Measurements from ENCODE around the gene FAM120B.

FAM120B gene

DNA sequence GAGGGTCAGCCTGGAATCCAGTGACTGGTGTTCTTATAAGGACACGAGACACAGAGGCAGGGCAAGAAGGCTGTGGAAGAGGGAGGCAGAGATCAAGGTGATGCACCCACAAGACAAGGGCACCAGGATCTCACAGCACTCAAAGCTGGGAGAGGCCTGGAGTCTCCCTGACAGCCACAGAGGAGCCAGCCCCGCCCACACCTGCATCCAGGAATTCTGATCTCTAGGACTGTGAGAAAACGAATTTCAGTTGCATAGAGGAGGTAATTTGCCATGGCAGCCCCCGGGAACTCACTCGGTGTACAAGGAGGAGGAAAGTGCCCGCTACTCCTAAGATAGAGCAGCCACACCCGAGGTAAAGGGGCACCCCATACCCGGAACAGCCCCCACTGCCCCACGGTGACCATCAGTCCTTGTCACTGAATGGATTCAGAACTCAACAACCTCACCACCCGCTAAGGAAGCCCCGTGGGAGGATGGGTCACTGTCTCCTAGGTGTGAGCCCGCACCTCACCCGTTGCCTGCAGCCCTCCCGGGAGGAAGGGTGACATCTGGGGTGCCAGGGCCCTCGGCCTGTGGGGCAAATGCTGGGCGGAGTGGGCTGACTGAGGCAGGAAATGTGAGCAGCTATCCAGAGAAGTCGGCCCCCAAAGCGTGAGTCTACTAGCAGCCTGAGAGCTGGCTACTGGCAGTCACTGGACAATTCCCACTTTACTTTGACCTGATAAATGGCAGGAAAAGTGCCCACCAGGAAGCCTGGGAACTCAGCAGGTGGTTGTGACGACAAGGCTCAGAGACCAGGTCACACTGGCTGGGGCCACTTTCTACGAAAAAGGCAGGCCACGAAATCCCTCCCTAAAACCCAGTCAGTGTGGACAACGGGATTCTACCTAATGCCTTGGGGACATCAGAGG, 38.1 kb upstream of the FAM120B start:
- Histone ChIP-seq H3K4me3 (no peak overlapping the region), H3K27ac (no peak overlapping the region)
- no peak for DNase-seq (ENCODE audit: low spot score)
- TF ChIP-seq, protein P1, sequence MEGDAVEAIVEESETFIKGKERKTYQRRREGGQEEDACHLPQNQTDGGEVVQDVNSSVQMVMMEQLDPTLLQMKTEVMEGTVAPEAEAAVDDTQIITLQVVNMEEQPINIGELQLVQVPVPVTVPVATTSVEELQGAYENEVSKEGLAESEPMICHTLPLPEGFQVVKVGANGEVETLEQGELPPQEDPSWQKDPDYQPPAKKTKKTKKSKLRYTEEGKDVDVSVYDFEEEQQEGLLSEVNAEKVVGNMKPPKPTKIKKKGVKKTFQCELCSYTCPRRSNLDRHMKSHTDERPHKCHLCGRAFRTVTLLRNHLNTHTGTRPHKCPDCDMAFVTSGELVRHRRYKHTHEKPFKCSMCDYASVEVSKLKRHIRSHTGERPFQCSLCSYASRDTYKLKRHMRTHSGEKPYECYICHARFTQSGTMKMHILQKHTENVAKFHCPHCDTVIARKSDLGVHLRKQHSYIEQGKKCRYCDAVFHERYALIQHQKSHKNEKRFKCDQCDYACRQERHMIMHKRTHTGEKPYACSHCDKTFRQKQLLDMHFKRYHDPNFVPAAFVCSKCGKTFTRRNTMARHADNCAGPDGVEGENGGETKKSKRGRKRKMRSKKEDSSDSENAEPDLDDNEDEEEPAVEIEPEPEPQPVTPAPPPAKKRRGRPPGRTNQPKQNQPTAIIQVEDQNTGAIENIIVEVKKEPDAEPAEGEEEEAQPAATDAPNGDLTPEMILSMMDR (IDR thresholded peaks at IDR 0.05) = no peak

DNA sequence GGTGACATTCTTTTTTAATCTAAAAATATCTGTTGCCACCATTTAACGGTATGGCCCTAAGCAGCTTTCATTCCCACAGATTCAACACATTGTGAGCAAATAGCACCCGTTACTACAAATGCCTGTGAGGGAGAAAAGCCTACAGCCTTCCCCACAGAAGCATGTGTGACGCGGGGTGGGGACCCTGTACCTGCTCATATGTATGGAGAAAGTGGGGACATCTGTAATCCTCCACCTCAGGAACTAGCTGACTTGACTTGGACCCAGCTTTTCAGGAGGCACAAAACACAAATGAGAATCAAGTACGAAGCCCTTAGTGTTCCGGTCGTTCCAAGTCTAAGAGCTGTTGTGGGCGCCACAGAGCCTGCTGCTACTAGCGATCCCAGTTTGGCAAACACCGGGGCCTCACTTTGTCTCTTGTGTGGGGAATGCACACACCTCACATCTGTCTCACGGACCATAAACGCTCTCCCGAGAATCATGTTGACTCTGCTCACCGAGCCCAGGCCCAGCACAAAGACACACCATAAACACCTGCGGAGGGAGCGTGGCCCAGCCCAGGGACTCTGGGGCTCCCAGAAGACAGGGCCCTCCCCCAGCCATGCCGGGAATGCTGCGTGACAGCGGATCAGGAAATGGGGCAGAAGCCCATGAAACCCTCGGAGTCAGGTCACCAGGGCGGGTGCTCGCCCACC, 37.3 kb upstream of the FAM120B start:
- H3K27ac ChIP-seq = no peak overlapping the region
- no peak for DNase-seq (ENCODE audit: low spot score)
- no peak overlapping the region for H3K4me3 ChIP-seq
- TF ChIP-seq, protein P1 (IDR thresholded peaks at IDR 0.05) = no peak

- TF ChIP-seq, protein P1 (IDR thresholded peaks at IDR 0.05) = no peak
- H3K27ac ChIP-seq = no peak overlapping the region
- no peak for DNase-seq (ENCODE audit: low spot score)
- no peak overlapping the region for H3K4me3 ChIP-seq
Measured at GRCh38 chr6:170269846-170270541, 36.6 kb upstream of the FAM120B start.

- TF ChIP-seq, protein P1 (IDR thresholded peaks at IDR 0.05) = no peak
- H3K27ac ChIP-seq = no peak overlapping the region
- H3K4me3 ChIP-seq = no peak overlapping the region
- no peak for DNase-seq (ENCODE audit: low spot score)
Measured at GRCh38 chr6:170270984-170271593, 35.5 kb upstream of the FAM120B start.

DNA sequence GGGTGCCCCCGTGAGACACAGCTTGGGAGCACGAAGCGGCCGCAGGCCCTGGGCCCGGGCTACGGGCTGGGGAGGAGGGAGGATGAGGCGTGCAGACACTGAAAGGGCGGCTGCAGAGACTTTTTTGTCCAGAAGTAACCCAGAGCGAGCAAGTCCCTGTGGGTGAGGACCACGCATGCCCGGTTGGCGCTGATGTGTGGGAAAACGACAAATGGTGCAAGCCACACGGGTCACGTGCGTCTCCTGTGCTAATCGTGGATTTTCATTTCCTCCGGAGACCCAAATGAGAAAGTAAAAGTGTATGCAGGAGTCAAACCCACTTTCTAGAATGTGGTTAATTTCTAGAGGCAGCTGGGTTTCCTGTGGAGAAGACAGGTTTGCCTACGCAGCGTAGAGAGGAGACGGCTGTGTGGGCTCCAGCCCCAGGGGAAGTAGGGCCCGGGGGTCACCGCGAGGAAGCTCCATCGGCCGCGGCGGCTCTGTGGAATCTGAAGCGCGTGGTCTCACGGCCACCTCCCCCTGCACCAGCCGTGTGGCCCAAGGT, 34.7 kb upstream of the FAM120B start:
- peak overlapping the region; percentile 33 for H3K4me3 ChIP-seq
- DNase-seq (ENCODE audit: low spot score) = no peak
- TF ChIP-seq, protein P1 (IDR thresholded peaks at IDR 0.05) = no peak
- no peak overlapping the region for H3K27ac ChIP-seq

- DNase-seq (ENCODE audit: low spot score) = no peak
- peak overlapping the region; percentile 33 for H3K4me3 ChIP-seq
- no peak overlapping the region for H3K27ac ChIP-seq
- TF ChIP-seq, protein P1 (IDR thresholded peaks at IDR 0.05) = no peak
Measured at GRCh38 chr6:170272341-170273065, 34.1 kb upstream of the FAM120B start.
